ENCODE results near the gene AGMO.

- TF ChIP-seq MAZ (IDR thresholded peaks at IDR 0.05; ENCODE audit: borderline replicate concordance, low read depth, low read length) (no peak), EP300 (IDR thresholded peaks at IDR 0.05) (no peak), JUN (IDR thresholded peaks at IDR 0.05) (no peak), REST (IDR thresholded peaks at IDR 0.05) (no peak), RNF2 (IDR thresholded peaks at IDR 0.05; ENCODE audit: borderline replicate concordance, low read depth) (no peak), POLR2A (IDR thresholded peaks at IDR 0.05; ENCODE audit: low read length) (no peak), SMC3 (IDR thresholded peaks at IDR 0.05) (no peak), HMGXB4 (CRISPR knock-in tag; IDR thresholded peaks at IDR 0.05; ENCODE audit: borderline replicate concordance) (no peak), RFX5 (IDR thresholded peaks at IDR 0.05) (no peak)
- TF ChIP-seq, protein P1, sequence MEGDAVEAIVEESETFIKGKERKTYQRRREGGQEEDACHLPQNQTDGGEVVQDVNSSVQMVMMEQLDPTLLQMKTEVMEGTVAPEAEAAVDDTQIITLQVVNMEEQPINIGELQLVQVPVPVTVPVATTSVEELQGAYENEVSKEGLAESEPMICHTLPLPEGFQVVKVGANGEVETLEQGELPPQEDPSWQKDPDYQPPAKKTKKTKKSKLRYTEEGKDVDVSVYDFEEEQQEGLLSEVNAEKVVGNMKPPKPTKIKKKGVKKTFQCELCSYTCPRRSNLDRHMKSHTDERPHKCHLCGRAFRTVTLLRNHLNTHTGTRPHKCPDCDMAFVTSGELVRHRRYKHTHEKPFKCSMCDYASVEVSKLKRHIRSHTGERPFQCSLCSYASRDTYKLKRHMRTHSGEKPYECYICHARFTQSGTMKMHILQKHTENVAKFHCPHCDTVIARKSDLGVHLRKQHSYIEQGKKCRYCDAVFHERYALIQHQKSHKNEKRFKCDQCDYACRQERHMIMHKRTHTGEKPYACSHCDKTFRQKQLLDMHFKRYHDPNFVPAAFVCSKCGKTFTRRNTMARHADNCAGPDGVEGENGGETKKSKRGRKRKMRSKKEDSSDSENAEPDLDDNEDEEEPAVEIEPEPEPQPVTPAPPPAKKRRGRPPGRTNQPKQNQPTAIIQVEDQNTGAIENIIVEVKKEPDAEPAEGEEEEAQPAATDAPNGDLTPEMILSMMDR (IDR thresholded peaks at IDR 0.05) = no peak
- TF ChIP-seq, protein P2, sequence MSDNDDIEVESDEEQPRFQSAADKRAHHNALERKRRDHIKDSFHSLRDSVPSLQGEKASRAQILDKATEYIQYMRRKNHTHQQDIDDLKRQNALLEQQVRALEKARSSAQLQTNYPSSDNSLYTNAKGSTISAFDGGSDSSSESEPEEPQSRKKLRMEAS (IDR thresholded peaks at IDR 0.05) = no peak
These were observed 97.8 kb downstream of the AGMO start for GRCh38 chr7:15463801-15464666.
